A673 (cell line): ENCODE data around the gene KMT5C.

Source experiments
- CTCF ChIP-seq: fragments of 300-800, 200-600 bp; sonication (generic); conservative IDR thresholded peaks from 2 replicates; pipeline ENCODE4 v1.5.1; 2017; ENCODE audit warnings: low read depth, mild to moderate bottlenecking, antibody characterized with exemption, low read length, moderate library complexity, mixed read lengths
- EZH2 ChIP-seq: fragments of 200-600 bp; sonication (generic); IDR thresholded peaks from 2 replicates; pipeline ENCODE4 v1.6.1; 2017; ENCODE audit warnings: borderline replicate concordance, low read depth, mild to moderate bottlenecking, mixed read lengths, antibody characterized with exemption, low read length; ENCODE audit not compliant: poor library complexity, severe bottlenecking

DNA sequence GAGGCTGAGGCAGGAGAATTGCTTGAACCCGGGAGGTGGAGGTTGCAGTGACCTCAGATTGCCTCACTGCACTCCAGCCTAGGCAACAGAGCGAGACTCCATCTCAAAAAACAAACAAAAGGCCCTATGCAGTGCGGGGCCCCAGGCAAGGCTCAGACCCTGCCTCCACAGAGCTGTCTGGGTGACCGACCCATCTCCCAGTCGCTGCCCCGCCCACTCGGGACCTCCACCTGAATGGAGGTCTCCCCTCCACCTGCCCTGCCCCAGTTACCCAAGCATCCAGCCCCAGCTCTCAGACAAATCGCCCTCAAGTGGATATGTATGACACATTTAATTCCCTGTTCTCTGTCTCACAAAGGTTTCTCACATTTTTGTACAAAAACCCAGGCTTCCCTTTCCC lies 25.6 kb downstream of the KMT5C start:
- no peak for TF ChIP-seq CTCF
- no peak for TF ChIP-seq EZH2
